Measurements from ENCODE around the gene E2F6.

GRCh38 chr2:11459816-11460215, 6.1 kb downstream of the E2F6 start:
- TF ChIP-seq ETV6 (IDR thresholded peaks at IDR 0.05; ENCODE audit: borderline replicate concordance in 1 of 2, low read depth in 2 of 2, low read length in 1 of 2) (no peak), ETV6 (CRISPR knock-in tag; IDR thresholded peaks at IDR 0.05; ENCODE audit: borderline replicate concordance) (no peak), HINFP (tag; conservative IDR thresholded peaks at IDR 0.05; ENCODE audit: low read depth) (no peak), SP1 (CRISPR knock-in tag; IDR thresholded peaks at IDR 0.05) (no peak), RFX5 (IDR thresholded peaks at IDR 0.05; ENCODE audit: low read depth, low read length) (no peak), ARID1B (IDR thresholded peaks at IDR 0.05) (no peak), PTBP1 (IDR thresholded peaks at IDR 0.05; ENCODE audit: low read depth, low read length) (no peak), HMG20B (CRISPR knock-in tag; IDR thresholded peaks at IDR 0.05) (no peak)

Measured in K562 (cell line).